Measurements from ENCODE around the gene NDUFB8. TPM values are rescaled to one million over a fixed set of nuclear protein-coding genes. Genes with fewer than 3 reads are reported as not detected.
A peak's percentile ranks its signal among the peaks of the same experiment; 100 is the strongest.

The NDUFB8 gene
- total RNA-seq, 2 experiments from 2014 or later, result 315 to 324 TPM

- Mint-ChIP-seq H3K4me3 (no peak overlapping the region), H3K9me3 (no peaks in the 10 kb centered on the region), H3K4me1 (peaks cover 62% of the 10 kb centered on the region), H3K27me3 (no peaks in the 10 kb centered on the region), H3K27ac (no peak overlapping the region), H3K36me3 (ENCODE audit: low read depth) (peaks cover 52% of the 10 kb centered on the region)
- ChIA-PET CTCF (interaction anchor here (1.5 to 5.6 kb wide), 4 partner anchors 12 to 178 kb away, joined by 7 to 117 read pairs (median 42); partner anchors contain the start of gene SCD), POLR2A (interaction anchor here (10.1 kb wide), 1 partner anchor 18 kb away, joined by 96 read pairs; no protein-coding TSS in a partner anchor)
- no peak for DNase-seq
Observed at GRCh38 chr10:100515612-100516011, 14.1 kb downstream of the NDUFB8 start.

GRCh38 chr10:100510533-100511308 is 18.9 kb downstream of the NDUFB8 start:
- H3K27me3 Mint-ChIP-seq, result no peaks in the 10 kb centered on the region
- ChIA-PET CTCF (interaction anchor here (0.6 to 8.7 kb wide), 17 partner anchors 7 to 225 kb away, joined by 3 to 114 read pairs (median 5); partner anchors contain the start of genes BLOC1S2, HIF1AN, NDUFB8 and SCD), POLR2A (interaction anchor here (0.8 to 10.1 kb wide), 14 partner anchors 8 to 224 kb away, joined by 3 to 135 read pairs (median 30); partner anchors contain the start of genes BLOC1S2, HIF1AN, NDUFB8 and SCD)
- H3K9me3 Mint-ChIP-seq, result no peaks in the 10 kb centered on the region
- H3K4me3 Mint-ChIP-seq, result peak overlapping the region; percentile 56
- peaks cover 57% of the 10 kb centered on the region for H3K36me3 Mint-ChIP-seq (ENCODE audit: low read depth)
- peak; percentile 87 for DNase-seq
- H3K27ac Mint-ChIP-seq, result peak overlapping the region; percentile 94
- peaks cover 78% of the 10 kb centered on the region for H3K4me1 Mint-ChIP-seq

GRCh38 chr10:100509241-100509840 is 20.3 kb downstream of the NDUFB8 start:
- POLR2A ChIA-PET, result interaction anchor here (0.5 to 10.1 kb wide), 15 partner anchors 10 to 244 kb away, joined by 3 to 135 read pairs (median 29); partner anchors contain the start of genes BLOC1S2, HIF1AN, NDUFB8 and SCD
- Mint-ChIP-seq H3K36me3 (ENCODE audit: low read depth) (peaks cover 64% of the 10 kb centered on the region), H3K4me1 (peaks cover 88% of the 10 kb centered on the region)

GRCh38 chr10:100508691-100509150 is 20.9 kb downstream of the NDUFB8 start:
- Mint-ChIP-seq H3K27ac (peak overlapping the region; percentile 94), H3K9me3 (no peaks in the 10 kb centered on the region), H3K27me3 (no peaks in the 10 kb centered on the region), H3K4me1 (peaks cover 93% of the 10 kb centered on the region), H3K4me3 (peak overlapping the region; percentile 80), H3K36me3 (ENCODE audit: low read depth) (peaks cover 65% of the 10 kb centered on the region)
- DNase-seq, result peak; percentile 62
- ChIA-PET CTCF (interaction anchor here (0.6 to 8.7 kb wide), 29 partner anchors 9 to 222 kb away, joined by 3 to 114 read pairs (median 7); partner anchors contain the start of genes BLOC1S2, HIF1AN, SCD and WNT8B), POLR2A (interaction anchor here (0.6 to 10.1 kb wide), 15 partner anchors 10 to 325 kb away, joined by 3 to 135 read pairs (median 29); partner anchors contain the start of genes BLOC1S2, HIF1AN, NDUFB8 and SCD)

More at GRCh38 chr10:100509241-100509840, 20.3 kb downstream of the NDUFB8 start:
- peak overlapping the region; percentile 94 for H3K27ac Mint-ChIP-seq
- H3K4me3 Mint-ChIP-seq, result peak overlapping the region; percentile 80
- H3K27me3 Mint-ChIP-seq, result no peaks in the 10 kb centered on the region
- H3K9me3 Mint-ChIP-seq, result no peaks in the 10 kb centered on the region
- CTCF ChIA-PET, result interaction anchor here (0.6 to 8.7 kb wide), 28 partner anchors 8 to 223 kb away, joined by 3 to 114 read pairs (median 7); partner anchors contain the start of genes BLOC1S2, HIF1AN, NDUFB8 and SCD
- DNase-seq, result peak; percentile 85

GRCh38 chr10:100508266-100508665 is 21.4 kb downstream of the NDUFB8 start:
- ChIA-PET CTCF (interaction anchor here (0.8 to 8.7 kb wide), 26 partner anchors 8 to 222 kb away, joined by 3 to 114 read pairs (median 8); partner anchors contain the start of genes BLOC1S2, HIF1AN, SCD and WNT8B), POLR2A (interaction anchor here (0.6 to 10.1 kb wide), 15 partner anchors 11 to 324 kb away, joined by 3 to 135 read pairs (median 29); partner anchors contain the start of genes BLOC1S2, HIF1AN, NDUFB8 and SCD)
- DNase-seq, result no peak
- peaks cover 94% of the 10 kb centered on the region for H3K4me1 Mint-ChIP-seq
- H3K9me3 Mint-ChIP-seq, result no peaks in the 10 kb centered on the region
- H3K27me3 Mint-ChIP-seq, result no peaks in the 10 kb centered on the region
- peaks cover 66% of the 10 kb centered on the region for H3K36me3 Mint-ChIP-seq (ENCODE audit: low read depth)
- H3K27ac Mint-ChIP-seq, result peak overlapping the region; percentile 94
- peak overlapping the region; percentile 80 for H3K4me3 Mint-ChIP-seq

GRCh38 chr10:100507357-100507732 is 22.3 kb downstream of the NDUFB8 start:
- ChIA-PET POLR2A (interaction anchor here (0.8 to 10.1 kb wide), 10 partner anchors 10 to 251 kb away, joined by 3 to 135 read pairs (median 54); partner anchors contain the start of genes BLOC1S2, HIF1AN, NDUFB8 and SCD), CTCF (interaction anchor here (1.0 to 8.7 kb wide), 11 partner anchors 10 to 169 kb away, joined by 3 to 114 read pairs (median 31); partner anchors contain the start of gene HIF1AN)
- Mint-ChIP-seq H3K4me3 (peak overlapping the region; percentile 80), H3K4me1 (peaks cover 94% of the 10 kb centered on the region), H3K27ac (peak overlapping the region; percentile 94), H3K27me3 (no peaks in the 10 kb centered on the region), H3K9me3 (no peaks in the 10 kb centered on the region), H3K36me3 (ENCODE audit: low read depth) (peaks cover 66% of the 10 kb centered on the region)
- DNase-seq, result no peak

- Mint-ChIP-seq H3K27me3 (no peaks in the 10 kb centered on the region), H3K9me3 (no peaks in the 10 kb centered on the region), H3K27ac (peak overlapping the region; percentile 94), H3K4me1 (peaks cover 93% of the 10 kb centered on the region), H3K36me3 (ENCODE audit: low read depth) (peaks cover 67% of the 10 kb centered on the region), H3K4me3 (peak overlapping the region; percentile 80)
- DNase-seq, result peak; percentile 41
- ChIA-PET CTCF (interaction anchor here (1.3 to 8.7 kb wide), 10 partner anchors 11 to 169 kb away, joined by 3 to 114 read pairs (median 32); partner anchors contain the start of gene HIF1AN), POLR2A (interaction anchor here (0.8 to 10.1 kb wide), 9 partner anchors 9 to 250 kb away, joined by 3 to 135 read pairs (median 64); partner anchors contain the start of genes BLOC1S2, NDUFB8, SCD and SEC31B)
Observed at GRCh38 chr10:100506596-100507356, 22.9 kb downstream of the NDUFB8 start.

- peaks cover 85% of the 10 kb centered on the region for H3K4me1 Mint-ChIP-seq
- CTCF ChIA-PET, result interaction anchor here (1.5 to 8.7 kb wide), 4 partner anchors 13 to 73 kb away, joined by 5 to 114 read pairs (median 62); no protein-coding TSS in a partner anchor
Observed at GRCh38 chr10:100505164-100505563, 24.5 kb downstream of the NDUFB8 start.

GRCh38 chr10:100504096-100504495 is 25.6 kb downstream of the NDUFB8 start:
- POLR2A ChIA-PET, result interaction anchor here (1.0 to 1.4 kb wide), 2 partner anchors 10 to 70 kb away, joined by 3 to 4 read pairs; no protein-coding TSS in a partner anchor
- H3K4me3 Mint-ChIP-seq, result no peak overlapping the region
- no peaks in the 10 kb centered on the region for H3K9me3 Mint-ChIP-seq
- CTCF ChIA-PET, result interaction anchor here (0.7 to 7.5 kb wide), 3 partner anchors 14 to 22 kb away, joined by 3 to 112 read pairs (median 11); no protein-coding TSS in a partner anchor
- no peaks in the 10 kb centered on the region for H3K27me3 Mint-ChIP-seq
- no peak overlapping the region for H3K27ac Mint-ChIP-seq
- DNase-seq, result no peak
- peaks cover 84% of the 10 kb centered on the region for H3K4me1 Mint-ChIP-seq
- H3K36me3 Mint-ChIP-seq (ENCODE audit: low read depth), result peaks cover 86% of the 10 kb centered on the region

More at GRCh38 chr10:100505164-100505563, 24.5 kb downstream of the NDUFB8 start:
- Mint-ChIP-seq H3K9me3 (no peaks in the 10 kb centered on the region), H3K27ac (peak overlapping the region; percentile 8), H3K4me3 (peak overlapping the region; percentile 80), H3K27me3 (no peaks in the 10 kb centered on the region), H3K36me3 (ENCODE audit: low read depth) (peaks cover 76% of the 10 kb centered on the region)
- DNase-seq, result no peak
- POLR2A ChIA-PET, result interaction anchor here (1.0 to 1.4 kb wide), 2 partner anchors 11 to 71 kb away, joined by 3 to 4 read pairs; no protein-coding TSS in a partner anchor

- POLR2A ChIA-PET, result interaction anchor here (0.6 to 1.7 kb wide), 3 partner anchors 20 to 48 kb away, joined by 3 to 4 read pairs (median 3); no protein-coding TSS in a partner anchor
- Mint-ChIP-seq H3K9me3 (no peaks in the 10 kb centered on the region), H3K27me3 (no peaks in the 10 kb centered on the region), H3K4me3 (no peak overlapping the region), H3K27ac (peak overlapping the region; percentile 17), H3K4me1 (peaks cover 85% of the 10 kb centered on the region), H3K36me3 (ENCODE audit: low read depth) (peaks cover 92% of the 10 kb centered on the region)
- CTCF ChIA-PET, result interaction anchor here (1.2 to 12.7 kb wide), 2 partner anchors 15 to 20 kb away, joined by 3 to 103 read pairs; no protein-coding TSS in a partner anchor
- DNase-seq, result no peak
Observed at GRCh38 chr10:100502926-100503494, 26.7 kb downstream of the NDUFB8 start.

GRCh38 chr10:100501423-100501822 is 28.2 kb downstream of the NDUFB8 start:
- peaks cover 83% of the 10 kb centered on the region for H3K4me1 Mint-ChIP-seq
- ChIA-PET POLR2A (interaction anchor here (1.3 to 9.6 kb wide), 2 partner anchors 9 kb away, joined by 3 to 96 read pairs; no protein-coding TSS in a partner anchor), CTCF (interaction anchor here (0.8 to 12.7 kb wide), 3 partner anchors 17 to 19 kb away, joined by 3 to 103 read pairs (median 3); no protein-coding TSS in a partner anchor)
- DNase-seq, result no peak
- H3K27ac Mint-ChIP-seq, result peak overlapping the region; percentile 41
- H3K27me3 Mint-ChIP-seq, result no peaks in the 10 kb centered on the region
- H3K4me3 Mint-ChIP-seq, result no peak overlapping the region
- no peaks in the 10 kb centered on the region for H3K9me3 Mint-ChIP-seq
- peaks cover 92% of the 10 kb centered on the region for H3K36me3 Mint-ChIP-seq (ENCODE audit: low read depth)
